Epidermal melanocyte (primary cell): Measurements from ENCODE around the gene MS4A6E.
"Not testable (repeated sequence)": the region's sequence is repeated elsewhere in the genome, so short reads cannot be mapped to it uniquely, and the experiment has no call there.

Experiments used
- DNase-seq: peaks from one replicate; pipeline ENCODE4 v3.0.0; 2011; ENCODE audit warnings: low spot score; ENCODE audit not compliant: insufficient read length

The MS4A6E gene

GRCh38 chr11:60326955-60327354, at the start of gene MS4A6E:
MS4A6E (plus strand) TSS chr11:60327255; CDS start chr11:60334896, 7,641 bp downstream.
- DNase-seq = no peak

GRCh38 chr11:60280412-60280811, 46.6 kb upstream of the MS4A6E start, which contains the start of gene MS4A4A:
MS4A4A (plus strand) TSS chr11:60280666; CDS start chr11:60280676, 10 bp downstream.
- no peak for DNase-seq

- no peak for DNase-seq
These were observed 45.6 kb upstream of the MS4A6E start for GRCh38 chr11:60281485-60281884.

GRCh38 chr11:60282286-60282685, 44.8 kb upstream of the MS4A6E start:
- no peak for DNase-seq

- not testable (repeated sequence) for DNase-seq
These were observed 41.5 kb upstream of the MS4A6E start for GRCh38 chr11:60285411-60286126.

GRCh38 chr11:60288531-60288930, 38.5 kb upstream of the MS4A6E start:
- DNase-seq = no peak

GRCh38 chr11:60292145-60292544, 34.9 kb upstream of the MS4A6E start:
- no peak for DNase-seq

GRCh38 chr11:60301178-60301577, 25.9 kb upstream of the MS4A6E start:
- no peak for DNase-seq

GRCh38 chr11:60301884-60302283, 25.2 kb upstream of the MS4A6E start:
- DNase-seq = not testable (repeated sequence)

GRCh38 chr11:60303661-60304060, 23.4 kb upstream of the MS4A6E start:
- no peak for DNase-seq

GRCh38 chr11:60305906-60306619, 21.0 kb upstream of the MS4A6E start:
- no peak for DNase-seq

GRCh38 chr11:60307507-60308195, 19.4 kb upstream of the MS4A6E start:
- no peak for DNase-seq

- no peak for DNase-seq
These were observed 16.6 kb upstream of the MS4A6E start for GRCh38 chr11:60310407-60310998.

- DNase-seq = no peak
These were observed 12.3 kb upstream of the MS4A6E start for GRCh38 chr11:60314635-60315321.

- no peak for DNase-seq
These were observed 11.2 kb upstream of the MS4A6E start for GRCh38 chr11:60315871-60316270.

- no peak for DNase-seq
These were observed 10.7 kb upstream of the MS4A6E start for GRCh38 chr11:60316317-60316716.

GRCh38 chr11:60318726-60319125, 8.3 kb upstream of the MS4A6E start:
- DNase-seq = no peak

GRCh38 chr11:60321051-60321450, 6.0 kb upstream of the MS4A6E start:
- no peak for DNase-seq

GRCh38 chr11:60328460-60328859, 1.4 kb downstream of the MS4A6E start:
- no peak for DNase-seq

- DNase-seq = no peak
These were observed 5.8 kb downstream of the MS4A6E start for GRCh38 chr11:60332846-60333245.

GRCh38 chr11:60334005-60334620, 7.1 kb downstream of the MS4A6E start:
- peak; percentile 27 for DNase-seq
